Duodenal mucosa (tissue), 2 donors: ENCODE data around the gene ASTN2.

ENCODE experiments used
- H3K27ac ChIP-seq: one replicate; pipeline ENCODE4 v1.7.0; 2013; ENCODE audit warnings: low read depth, low read length
- H3K27me3 ChIP-seq, 2 donors: one replicate each; pipeline ENCODE4 v1.7.0; 2013; ENCODE audit warnings: low read length in 2 of 2, control low read depth in 1 of 2; ENCODE audit not compliant: insufficient read depth in 2 of 2, control insufficient read depth in 1 of 2
- H3K36me3 ChIP-seq, 2 donors: one replicate each; pipeline ENCODE4 v1.7.0; 2013; ENCODE audit warnings: low read length in 2 of 2, control low read depth in 1 of 2; ENCODE audit not compliant: insufficient read depth in 2 of 2, control insufficient read depth in 1 of 2
- H3K4me1 ChIP-seq, 2 donors: one replicate each; pipeline ENCODE4 v1.7.0; 2013; ENCODE audit warnings: low read length in 2 of 2, control low read depth in 1 of 2; ENCODE audit not compliant: insufficient read depth in 2 of 2, control insufficient read depth in 1 of 2
- H3K4me3 ChIP-seq, 2 donors: one replicate each; pipeline ENCODE4 v1.7.0; 2013; ENCODE audit warnings: low read length in 2 of 2, low read depth in 1 of 2
- H3K9ac ChIP-seq, 2 donors: one replicate each; pipeline ENCODE4 v1.7.0; 2013; ENCODE audit warnings: low read length in 2 of 2, low read depth in 1 of 2
- H3K9me3 ChIP-seq, 2 donors: one replicate each; pipeline ENCODE4 v1.7.0; 2013; ENCODE audit warnings: low read length in 2 of 2, control low read depth in 1 of 2; ENCODE audit not compliant: control insufficient read depth in 1 of 2

The ASTN2 gene

DNA sequence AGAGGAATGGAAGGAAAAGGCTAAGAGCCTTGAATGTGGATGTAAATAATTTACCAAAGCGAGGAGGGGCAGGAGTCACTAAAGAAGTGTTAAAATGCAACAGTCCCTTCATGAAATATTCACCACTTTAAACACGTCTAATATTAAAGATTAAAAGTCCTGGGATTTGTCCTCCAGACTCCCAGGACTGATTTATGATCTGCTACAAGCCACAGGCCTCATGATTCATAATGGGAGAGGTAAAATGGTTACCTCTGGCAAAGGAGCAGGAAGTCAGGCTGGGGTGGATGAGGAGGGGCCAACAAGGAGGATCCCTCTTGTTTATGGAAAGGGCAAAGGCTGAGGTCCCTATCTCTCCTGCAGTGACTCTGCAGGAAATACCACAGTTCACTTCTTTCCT, 435.4 kb downstream of the ASTN2 start:
- Histone ChIP-seq H3K36me3 (no peaks in the 10 kb centered on the region), H3K9me3 (no peaks in the 10 kb centered on the region), H3K4me1 (no peaks in the 10 kb centered on the region), H3K4me3 (no peak overlapping the region), H3K27me3 (no peaks in the 10 kb centered on the region), H3K27ac (no peak overlapping the region), H3K9ac (no peak overlapping the region)

DNA sequence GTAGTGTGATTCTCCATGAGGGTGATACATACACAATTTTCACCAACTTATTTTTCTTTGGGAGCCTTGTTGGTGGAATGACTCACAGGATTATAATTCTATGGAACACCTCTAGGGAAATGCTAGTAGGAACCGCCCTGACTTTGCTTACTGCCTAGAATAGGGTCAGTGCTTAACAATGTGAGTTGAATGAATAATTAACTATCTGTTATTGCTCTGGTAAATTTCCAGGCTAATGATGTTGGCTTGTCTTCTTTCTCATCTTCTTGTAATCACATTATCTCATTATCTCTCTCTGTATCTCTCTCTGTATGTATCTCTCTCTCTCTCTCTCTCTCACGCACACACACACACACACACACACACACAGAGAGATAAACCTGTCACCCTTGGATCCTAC, 436.7 kb downstream of the ASTN2 start:
- no peaks in the 10 kb centered on the region for H3K27me3 ChIP-seq
- no peak overlapping the region for H3K27ac ChIP-seq
- no peaks in the 10 kb centered on the region for H3K4me1 ChIP-seq
- no peak overlapping the region for H3K9ac ChIP-seq
- H3K36me3 ChIP-seq: no peaks in the 10 kb centered on the region
- H3K4me3 ChIP-seq: no peak overlapping the region
- H3K9me3 ChIP-seq: no peaks in the 10 kb centered on the region

DNA sequence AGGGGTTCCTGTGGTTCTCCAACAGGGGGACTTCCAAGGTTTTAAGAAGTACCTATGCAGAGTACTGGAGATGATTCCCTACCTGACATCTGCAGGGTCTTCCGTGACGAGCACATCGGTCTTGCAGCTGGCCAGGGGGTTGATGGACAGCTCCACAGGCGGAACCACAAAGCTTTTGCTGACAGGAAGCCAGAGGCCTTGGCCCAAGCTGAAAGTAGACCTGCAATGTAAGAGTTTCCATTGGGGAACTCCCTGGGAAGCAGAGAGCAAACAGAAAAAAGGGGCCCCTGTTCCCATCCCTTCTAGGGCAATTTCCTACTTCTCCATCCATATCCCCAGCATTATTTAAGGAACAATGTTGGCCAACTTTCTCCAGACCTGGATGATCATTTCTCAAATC, 439.7 kb downstream of the ASTN2 start:
- Histone ChIP-seq H3K4me1 (no peaks in the 10 kb centered on the region), H3K4me3 (no peak overlapping the region), H3K27me3 (no peaks in the 10 kb centered on the region), H3K27ac (no peak overlapping the region), H3K9me3 (no peaks in the 10 kb centered on the region), H3K9ac (no peak overlapping the region), H3K36me3 (no peaks in the 10 kb centered on the region)

DNA sequence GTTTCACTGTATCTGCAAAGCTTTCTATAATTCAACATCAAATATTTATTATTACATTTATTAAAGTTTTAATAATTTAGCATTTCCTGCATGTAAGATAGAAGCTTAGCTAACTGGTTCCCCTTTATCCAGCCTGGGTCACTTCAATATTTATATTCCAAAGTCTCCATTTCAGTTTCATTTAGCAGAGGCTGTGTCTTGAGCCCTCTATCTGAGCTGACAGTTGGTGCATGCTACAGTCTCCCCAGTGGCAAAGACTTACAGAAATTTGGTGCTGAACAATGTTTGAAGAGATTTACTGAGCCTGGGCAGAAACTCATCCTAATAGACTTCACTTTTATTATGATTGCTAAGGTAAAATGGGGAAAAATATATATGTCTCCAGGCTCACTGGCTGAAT, 448.7 kb downstream of the ASTN2 start:
- Histone ChIP-seq H3K27me3 (no peaks in the 10 kb centered on the region), H3K4me3 (no peak overlapping the region), H3K9me3 (no peaks in the 10 kb centered on the region), H3K27ac (no peak overlapping the region), H3K4me1 (no peaks in the 10 kb centered on the region), H3K36me3 (no peaks in the 10 kb centered on the region), H3K9ac (no peak overlapping the region)

DNA sequence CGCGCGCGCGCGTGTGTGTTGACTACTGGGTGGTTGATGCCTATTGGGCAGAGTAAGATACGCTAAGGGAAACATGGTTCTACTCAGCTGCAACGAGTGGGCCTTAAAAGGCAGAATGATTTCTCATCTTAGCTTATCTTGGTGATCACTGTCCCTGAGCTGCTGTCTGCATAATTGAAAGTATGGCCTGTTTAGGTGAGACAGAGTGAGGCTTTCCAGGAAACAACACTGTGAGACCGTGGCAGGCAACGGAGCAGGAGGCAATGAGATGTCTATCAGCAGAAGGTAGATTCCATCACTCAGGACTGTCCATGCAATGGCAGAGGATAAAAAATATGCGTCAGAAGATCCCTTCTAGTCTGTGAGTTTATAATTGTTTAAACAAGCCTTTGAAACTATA, 450.6 kb downstream of the ASTN2 start:
- Histone ChIP-seq H3K27ac (no peak overlapping the region), H3K4me3 (no peak overlapping the region), H3K36me3 (no peaks in the 10 kb centered on the region), H3K9me3 (no peaks in the 10 kb centered on the region), H3K27me3 (no peaks in the 10 kb centered on the region), H3K9ac (no peak overlapping the region), H3K4me1 (no peaks in the 10 kb centered on the region)

DNA sequence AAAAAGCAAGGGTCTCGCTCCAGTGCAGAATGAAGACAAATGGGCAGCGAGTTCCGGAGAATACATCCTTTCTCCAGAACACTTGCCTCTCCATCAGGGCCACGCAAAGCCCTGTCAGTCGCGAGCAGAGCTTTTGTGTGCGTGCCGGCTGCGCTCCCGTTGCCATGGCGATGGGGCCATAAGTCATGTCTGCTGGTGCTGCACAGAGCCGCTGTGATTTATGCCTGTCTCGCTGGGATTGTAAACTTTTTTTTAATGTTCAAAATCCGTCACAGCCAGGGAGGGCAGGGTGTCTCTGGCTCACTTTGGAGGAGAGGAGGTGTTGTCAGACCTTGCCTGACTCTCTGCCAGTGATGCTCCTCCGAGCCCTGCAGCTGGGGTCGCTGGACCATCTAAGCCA, 455.0 kb downstream of the ASTN2 start:
- no peak overlapping the region for H3K27ac ChIP-seq
- no peaks in the 10 kb centered on the region for H3K4me1 ChIP-seq
- H3K36me3 ChIP-seq: no peaks in the 10 kb centered on the region
- no peaks in the 10 kb centered on the region for H3K9me3 ChIP-seq
- no peak overlapping the region for H3K4me3 ChIP-seq
- H3K27me3 ChIP-seq: no peaks in the 10 kb centered on the region
- no peak overlapping the region for H3K9ac ChIP-seq

DNA sequence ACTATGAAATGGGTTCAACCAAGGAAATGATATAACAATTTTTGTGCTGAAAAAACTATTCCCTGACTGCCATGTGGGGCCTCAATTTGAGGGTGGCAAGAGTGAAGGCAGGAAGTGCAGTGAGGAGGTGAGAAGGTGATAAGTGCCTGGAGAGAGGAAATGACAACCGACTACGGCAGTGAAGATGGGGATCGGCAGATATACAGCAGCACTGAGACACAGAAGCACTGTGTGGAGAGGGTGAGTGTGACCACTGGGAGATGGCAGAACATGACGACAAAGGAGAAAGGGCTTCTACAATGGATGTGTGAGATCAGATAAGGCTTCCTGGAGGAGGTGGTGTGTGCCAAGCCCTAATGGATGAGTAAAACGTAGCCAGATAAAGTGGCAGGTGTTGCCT, 456.0 kb downstream of the ASTN2 start:
- Histone ChIP-seq H3K27me3 (no peaks in the 10 kb centered on the region), H3K4me3 (no peak overlapping the region), H3K4me1 (no peaks in the 10 kb centered on the region), H3K27ac (no peak overlapping the region), H3K9ac (no peak overlapping the region), H3K36me3 (no peaks in the 10 kb centered on the region), H3K9me3 (no peaks in the 10 kb centered on the region)

DNA sequence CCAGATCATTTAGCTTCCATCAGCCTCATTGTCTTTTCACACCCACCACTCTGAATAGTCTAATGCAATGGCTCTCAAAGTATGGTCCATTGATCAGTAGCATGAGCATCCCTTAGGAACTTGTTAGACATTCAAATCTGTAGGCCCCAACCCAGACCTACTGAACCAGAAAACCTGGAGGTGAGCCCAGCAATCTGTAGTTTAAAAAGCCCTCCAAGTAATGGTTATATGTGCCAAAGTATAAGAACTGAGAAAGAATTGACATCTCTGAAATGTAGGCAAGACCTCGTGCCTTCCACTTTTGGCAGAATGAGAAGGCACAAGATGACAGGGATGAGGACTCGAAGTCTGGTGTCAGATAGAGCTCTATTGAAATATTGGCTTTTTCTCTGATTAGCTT, 460.1 kb downstream of the ASTN2 start:
- H3K9ac ChIP-seq: no peak overlapping the region
- no peaks in the 10 kb centered on the region for H3K27me3 ChIP-seq
- H3K27ac ChIP-seq: no peak overlapping the region

DNA sequence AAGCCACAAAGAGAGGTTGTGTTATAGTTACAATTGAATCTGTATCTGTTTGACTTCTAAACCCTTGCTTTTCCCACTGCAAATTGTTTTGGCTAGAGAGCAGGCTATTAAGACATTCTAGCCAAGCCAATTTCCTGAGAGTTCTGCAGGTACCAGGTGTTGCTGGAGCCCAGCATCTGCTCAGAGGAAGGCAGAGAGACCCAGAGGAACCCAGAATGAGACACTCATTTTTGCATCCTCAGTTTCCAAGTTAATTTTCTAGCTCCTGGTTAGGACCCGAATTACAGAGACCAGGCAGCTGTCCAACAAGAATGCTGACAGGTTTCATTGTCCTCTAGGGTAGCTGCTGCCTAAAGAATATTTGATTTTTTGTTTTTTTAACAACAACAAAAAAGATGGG, 461.6 kb downstream of the ASTN2 start:
- H3K4me1 ChIP-seq: no peaks in the 10 kb centered on the region
- no peak overlapping the region for H3K27ac ChIP-seq
- no peak overlapping the region for H3K9ac ChIP-seq
- H3K36me3 ChIP-seq: no peaks in the 10 kb centered on the region
- H3K9me3 ChIP-seq: no peaks in the 10 kb centered on the region
- no peak overlapping the region for H3K4me3 ChIP-seq
- no peaks in the 10 kb centered on the region for H3K27me3 ChIP-seq

More for the DNA sequence above, 460.1 kb downstream of the ASTN2 start:
- Histone ChIP-seq H3K4me1 (no peaks in the 10 kb centered on the region), H3K4me3 (no peak overlapping the region), H3K9me3 (no peaks in the 10 kb centered on the region), H3K36me3 (no peaks in the 10 kb centered on the region)

DNA sequence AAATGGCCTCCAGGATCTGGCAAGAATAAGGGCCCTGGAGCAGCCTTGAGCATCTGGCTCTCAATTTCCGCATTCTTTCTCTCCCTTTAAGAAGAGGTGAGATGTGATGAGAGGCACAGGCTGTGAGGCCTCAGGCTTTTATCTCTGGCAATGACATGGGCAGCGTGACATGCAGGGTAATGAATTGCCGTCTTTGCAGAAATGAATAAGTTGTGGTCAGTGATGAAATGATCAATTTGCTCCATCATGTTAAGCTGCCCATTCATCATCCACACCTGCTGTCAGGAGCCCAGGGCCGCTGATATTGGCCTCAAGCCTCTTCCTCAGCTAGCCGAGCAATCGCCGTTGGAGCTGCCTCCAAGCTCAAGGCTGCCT, 462.4 kb downstream of the ASTN2 start:
- Histone ChIP-seq H3K9me3 (no peaks in the 10 kb centered on the region), H3K4me3 (no peak overlapping the region), H3K36me3 (no peaks in the 10 kb centered on the region), H3K27ac (no peak overlapping the region), H3K4me1 (no peaks in the 10 kb centered on the region), H3K27me3 (no peaks in the 10 kb centered on the region), H3K9ac (no peak overlapping the region)
